GM06990 (cell line): ENCODE results near the gene CAMK2B.

Experiments used
- DNase-seq: peaks from one replicate; pipeline ENCODE4 v3.0.0-alpha.2; 2011; ENCODE audit not compliant: insufficient read length; ENCODE audit errors: extremely low read depth
- H3K27me3 ChIP-seq: replicated peaks from 2 replicates; pipeline ENCODE4 v1.6.0; 2011; ENCODE audit warnings: low read length; ENCODE audit not compliant: control insufficient read depth, insufficient read depth
- H3K36me3 ChIP-seq: 2 replicates; pipeline ENCODE4 v1.5.1; 2011; ENCODE audit warnings: low read length; ENCODE audit not compliant: control insufficient read depth, insufficient read depth
- H3K4me3 ChIP-seq: replicated peaks from 2 replicates; pipeline ENCODE4 v1.5.1; 2011; ENCODE audit warnings: low read depth, mild to moderate bottlenecking, control low read depth, low read length
- CTCF ChIP-seq: IDR thresholded peaks from 2 replicates; pipeline ENCODE4 v1.5.1; 2011; ENCODE audit warnings: low read length, control low read depth, mild to moderate bottlenecking, inconsistent platforms; ENCODE audit not compliant: insufficient read depth, poor library complexity, severe bottlenecking

Gene CAMK2B

GRCh38 chr7:44290252-44290620, 35.2 kb downstream of the CAMK2B start:
- TF ChIP-seq CTCF: no peak
- peaks cover 6% of the 10 kb centered on the region for H3K27me3 ChIP-seq
- DNase-seq: no peak
- no peaks in the 10 kb centered on the region for H3K36me3 ChIP-seq
- no peak overlapping the region for H3K4me3 ChIP-seq

DNA sequence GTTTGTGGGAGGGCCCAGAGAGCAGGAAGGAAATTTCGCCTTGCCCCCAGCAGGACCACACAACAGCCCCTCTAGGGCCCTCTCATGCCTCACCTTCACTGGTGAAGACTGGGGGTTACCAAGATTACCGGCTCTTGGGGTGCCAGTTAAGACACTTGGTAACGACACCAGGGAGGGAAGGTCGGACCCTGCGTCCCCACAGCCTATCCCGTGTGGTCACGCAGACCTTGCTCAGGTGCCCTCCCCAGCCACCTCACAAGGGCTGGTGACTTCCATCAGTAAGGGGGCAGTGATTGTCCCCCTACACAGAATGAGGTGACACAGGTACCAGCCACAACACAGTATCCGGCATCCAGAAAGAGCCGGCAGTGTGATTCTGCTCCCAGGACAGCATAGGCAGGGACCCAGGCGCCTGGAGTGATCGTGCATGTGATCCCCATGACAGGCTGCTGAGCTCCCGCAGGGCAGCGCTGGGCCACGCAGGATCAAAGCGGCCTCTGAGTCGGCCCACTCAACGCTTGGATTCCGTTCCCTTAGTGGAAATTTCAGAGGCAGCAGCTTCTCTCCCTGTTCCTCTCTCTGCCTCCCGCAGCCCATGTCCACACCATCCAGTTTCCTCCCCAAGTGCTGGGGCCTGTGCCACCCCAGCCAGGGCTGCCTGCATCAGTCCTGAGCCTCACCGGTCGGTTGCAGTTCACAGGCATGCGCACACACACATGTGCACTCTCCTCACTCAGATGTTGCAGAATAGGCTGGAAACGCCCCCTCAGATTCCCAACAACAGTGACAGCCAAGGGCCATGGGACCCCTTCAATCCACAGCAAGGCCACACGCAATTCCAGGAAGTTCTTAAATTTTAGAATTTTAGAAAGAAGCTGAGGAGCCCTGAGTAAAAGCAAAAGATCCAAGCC, 35.8 kb downstream of the CAMK2B start:
- Histone ChIP-seq H3K27me3 (peaks cover 6% of the 10 kb centered on the region), H3K36me3 (no peaks in the 10 kb centered on the region), H3K4me3 (no peak overlapping the region)
- DNase-seq: no peak
- TF ChIP-seq CTCF: no peak

DNA sequence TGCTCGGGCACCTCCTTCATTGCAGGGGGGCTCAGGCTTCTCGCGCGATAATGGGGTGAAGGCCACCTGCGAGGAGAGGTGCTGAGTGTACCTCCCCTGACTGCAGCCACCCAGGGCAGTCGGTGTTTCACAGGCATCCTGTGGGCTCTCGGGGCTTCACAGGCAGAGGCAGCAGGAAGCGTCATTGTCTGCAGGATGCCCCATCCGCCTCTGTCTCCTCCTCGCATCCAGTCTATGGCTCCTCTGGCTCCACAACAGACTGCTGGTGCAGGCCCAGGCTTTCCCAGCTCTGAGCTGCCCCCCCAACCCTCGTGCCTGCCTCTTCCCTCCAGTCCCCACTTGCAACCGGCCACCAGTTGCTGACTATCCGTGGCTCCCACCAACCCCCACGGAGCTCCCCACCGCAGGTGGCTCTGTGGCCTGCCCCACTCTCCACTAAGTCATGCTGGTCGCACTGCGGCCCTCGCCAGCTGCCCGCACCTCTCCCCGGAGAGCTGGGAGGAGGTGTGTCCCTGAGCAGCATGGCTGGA, 36.5 kb downstream of the CAMK2B start:
- no peak for TF ChIP-seq CTCF
- no peak for DNase-seq
- no peak overlapping the region for H3K4me3 ChIP-seq
- peaks cover 1% of the 10 kb centered on the region; the same call in 1 of the 2 replicates for H3K27me3 ChIP-seq
- H3K36me3 ChIP-seq: no peaks in the 10 kb centered on the region

- Histone ChIP-seq H3K27me3 (peaks cover 1% of the 10 kb centered on the region; the same call in 1 of the 2 replicates), H3K4me3 (no peak overlapping the region), H3K36me3 (no peaks in the 10 kb centered on the region)
- no peak for DNase-seq
- TF ChIP-seq CTCF: no peak
These were observed 37.1 kb downstream of the CAMK2B start for GRCh38 chr7:44288381-44288685.

DNA sequence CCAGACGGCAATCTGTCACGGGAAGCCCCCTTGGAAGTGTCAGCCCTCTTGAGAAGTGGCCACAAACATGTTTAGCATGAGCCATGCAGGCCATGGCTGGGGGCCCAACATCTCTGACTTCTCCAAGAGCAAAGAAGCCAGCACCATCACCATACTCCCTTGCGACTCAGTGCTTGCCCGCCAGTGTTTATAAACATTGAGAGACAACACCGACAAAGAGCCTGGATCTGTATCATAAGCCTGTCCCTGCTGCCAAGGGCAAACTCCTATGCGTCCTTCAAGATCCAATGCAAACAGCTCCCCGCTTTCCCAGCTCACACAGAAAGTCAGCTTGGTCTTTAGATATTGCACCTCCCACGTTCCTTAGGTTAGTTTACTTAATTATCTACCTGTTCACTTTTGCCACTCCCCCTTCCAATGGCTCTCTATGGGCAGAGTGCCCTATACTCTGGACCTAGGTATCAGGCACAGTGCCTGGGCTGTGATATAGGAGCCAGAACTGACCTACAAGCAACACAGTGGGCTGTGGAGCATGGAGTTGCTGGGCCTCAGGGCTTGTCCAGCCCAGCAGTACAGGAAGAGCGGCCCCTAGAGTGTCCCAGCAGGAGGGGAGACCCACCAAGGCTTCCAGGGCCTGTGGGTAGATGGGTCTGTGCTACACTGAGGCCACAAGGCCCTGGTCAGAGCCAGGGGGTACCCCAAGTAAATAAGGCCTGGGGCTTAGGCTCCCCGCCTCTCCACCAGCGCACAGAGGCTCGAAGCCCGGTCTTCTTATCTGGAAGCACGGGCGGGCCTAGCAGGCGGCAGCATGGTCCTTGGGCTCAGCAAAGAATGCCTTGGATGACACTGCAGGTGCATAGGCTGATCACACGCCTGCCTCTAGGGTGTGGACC, 37.7 kb downstream of the CAMK2B start:
- no peak for TF ChIP-seq CTCF
- Histone ChIP-seq H3K4me3 (no peak overlapping the region), H3K27me3 (peaks cover 1% of the 10 kb centered on the region; the same call in 1 of the 2 replicates), H3K36me3 (no peaks in the 10 kb centered on the region)
- no peak for DNase-seq
